ENCODE results near the gene TOX3. TPM values are rescaled to one million over a fixed set of nuclear protein-coding genes. Genes with fewer than 3 reads are reported as not detected.

The TOX3 gene
- total and polyA plus RNA-seq, 4 donors, result 1.3 to 3.5 (median 2.4) TPM

DNA sequence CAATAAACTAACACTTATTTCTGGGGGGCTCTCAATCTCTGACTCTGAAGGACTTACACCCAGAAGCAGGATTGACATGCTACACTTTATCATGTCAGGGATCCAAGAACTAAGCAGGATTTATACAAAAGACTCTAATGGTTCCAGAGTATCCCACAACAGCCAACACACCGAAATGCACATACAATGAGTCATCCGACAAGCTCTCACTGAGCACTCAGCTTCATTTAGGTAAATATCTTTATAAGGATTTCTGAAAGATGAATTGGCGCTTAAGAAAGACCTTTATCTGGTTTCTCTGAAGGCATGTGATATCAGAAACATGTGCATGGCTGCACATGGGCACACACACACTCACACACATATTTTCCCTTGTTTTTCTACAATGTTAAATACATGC lies 77.2 kb downstream of the TOX3 start:
- Histone ChIP-seq H3K9me3 (ENCODE audit: control insufficient read depth in 4 of 4, low read length in 3 of 4) (no peaks in the 10 kb centered on the region), H3K9ac (ENCODE audit: low read depth in 1 of 2, low read length in 2 of 2) (no peak overlapping the region), H3K27me3 (ENCODE audit: control insufficient read depth in 4 of 4, insufficient read depth in 4 of 4, low read length in 3 of 4) (no peaks in the 10 kb centered on the region), H3K27ac (ENCODE audit: low read depth in 1 of 2, low read length in 2 of 2) (no peak overlapping the region), H3K4me1 (ENCODE audit: control insufficient read depth in 4 of 4, insufficient read depth in 4 of 4, low read length in 3 of 4) (no peaks in the 10 kb centered on the region), H3K36me3 (ENCODE audit: control insufficient read depth in 4 of 4, insufficient read depth in 3 of 4, low read depth in 1 of 4, low read length in 3 of 4) (peaks cover 0 to 2% (median 0%) of the 10 kb centered on the region in 4 donors), H3K4me3 (ENCODE audit: low read depth in 1 of 3, low read length in 3 of 3) (no peak overlapping the region)
- TF ChIP-seq, protein P1, sequence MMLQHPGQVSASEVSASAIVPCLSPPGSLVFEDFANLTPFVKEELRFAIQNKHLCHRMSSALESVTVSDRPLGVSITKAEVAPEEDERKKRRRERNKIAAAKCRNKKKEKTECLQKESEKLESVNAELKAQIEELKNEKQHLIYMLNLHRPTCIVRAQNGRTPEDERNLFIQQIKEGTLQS (IDR thresholded peaks at IDR 0.05), result no peak
- TF ChIP-seq RAD21 (IDR thresholded peaks at IDR 0.05) (no peak), TAF1 (conservative IDR thresholded peaks at IDR 0.05) (no peak), EGR1 (IDR thresholded peaks at IDR 0.05; ENCODE audit: low read depth in 2 of 2) (no peak), HNF4A (conservative IDR thresholded peaks at IDR 0.05) (no peak), FOXA2 (IDR thresholded peaks at IDR 0.05) (no peak), JUND (IDR thresholded peaks at IDR 0.05) (no peak), GABPA (IDR thresholded peaks at IDR 0.05 in 1 of 2, conservative IDR thresholded peaks at IDR 0.05 in 1 of 2) (no peak), HNF4G (IDR thresholded peaks at IDR 0.05) (no peak), SP1 (IDR thresholded peaks at IDR 0.05) (no peak), NR2F2 (IDR thresholded peaks at IDR 0.05) (no peak), YY1 (IDR thresholded peaks at IDR 0.05) (no peak), FOXA1 (IDR thresholded peaks at IDR 0.05) (no peak), RXRA (IDR thresholded peaks at IDR 0.05) (no peak)
- TF ChIP-seq, protein P2, sequence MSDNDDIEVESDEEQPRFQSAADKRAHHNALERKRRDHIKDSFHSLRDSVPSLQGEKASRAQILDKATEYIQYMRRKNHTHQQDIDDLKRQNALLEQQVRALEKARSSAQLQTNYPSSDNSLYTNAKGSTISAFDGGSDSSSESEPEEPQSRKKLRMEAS (IDR thresholded peaks at IDR 0.05), result no peak
- TF ChIP-seq, protein P3, sequence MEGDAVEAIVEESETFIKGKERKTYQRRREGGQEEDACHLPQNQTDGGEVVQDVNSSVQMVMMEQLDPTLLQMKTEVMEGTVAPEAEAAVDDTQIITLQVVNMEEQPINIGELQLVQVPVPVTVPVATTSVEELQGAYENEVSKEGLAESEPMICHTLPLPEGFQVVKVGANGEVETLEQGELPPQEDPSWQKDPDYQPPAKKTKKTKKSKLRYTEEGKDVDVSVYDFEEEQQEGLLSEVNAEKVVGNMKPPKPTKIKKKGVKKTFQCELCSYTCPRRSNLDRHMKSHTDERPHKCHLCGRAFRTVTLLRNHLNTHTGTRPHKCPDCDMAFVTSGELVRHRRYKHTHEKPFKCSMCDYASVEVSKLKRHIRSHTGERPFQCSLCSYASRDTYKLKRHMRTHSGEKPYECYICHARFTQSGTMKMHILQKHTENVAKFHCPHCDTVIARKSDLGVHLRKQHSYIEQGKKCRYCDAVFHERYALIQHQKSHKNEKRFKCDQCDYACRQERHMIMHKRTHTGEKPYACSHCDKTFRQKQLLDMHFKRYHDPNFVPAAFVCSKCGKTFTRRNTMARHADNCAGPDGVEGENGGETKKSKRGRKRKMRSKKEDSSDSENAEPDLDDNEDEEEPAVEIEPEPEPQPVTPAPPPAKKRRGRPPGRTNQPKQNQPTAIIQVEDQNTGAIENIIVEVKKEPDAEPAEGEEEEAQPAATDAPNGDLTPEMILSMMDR (IDR thresholded peaks at IDR 0.05; ENCODE audit: low read depth, low read length, missing input control), result no peak
- TF ChIP-seq, protein P4, sequence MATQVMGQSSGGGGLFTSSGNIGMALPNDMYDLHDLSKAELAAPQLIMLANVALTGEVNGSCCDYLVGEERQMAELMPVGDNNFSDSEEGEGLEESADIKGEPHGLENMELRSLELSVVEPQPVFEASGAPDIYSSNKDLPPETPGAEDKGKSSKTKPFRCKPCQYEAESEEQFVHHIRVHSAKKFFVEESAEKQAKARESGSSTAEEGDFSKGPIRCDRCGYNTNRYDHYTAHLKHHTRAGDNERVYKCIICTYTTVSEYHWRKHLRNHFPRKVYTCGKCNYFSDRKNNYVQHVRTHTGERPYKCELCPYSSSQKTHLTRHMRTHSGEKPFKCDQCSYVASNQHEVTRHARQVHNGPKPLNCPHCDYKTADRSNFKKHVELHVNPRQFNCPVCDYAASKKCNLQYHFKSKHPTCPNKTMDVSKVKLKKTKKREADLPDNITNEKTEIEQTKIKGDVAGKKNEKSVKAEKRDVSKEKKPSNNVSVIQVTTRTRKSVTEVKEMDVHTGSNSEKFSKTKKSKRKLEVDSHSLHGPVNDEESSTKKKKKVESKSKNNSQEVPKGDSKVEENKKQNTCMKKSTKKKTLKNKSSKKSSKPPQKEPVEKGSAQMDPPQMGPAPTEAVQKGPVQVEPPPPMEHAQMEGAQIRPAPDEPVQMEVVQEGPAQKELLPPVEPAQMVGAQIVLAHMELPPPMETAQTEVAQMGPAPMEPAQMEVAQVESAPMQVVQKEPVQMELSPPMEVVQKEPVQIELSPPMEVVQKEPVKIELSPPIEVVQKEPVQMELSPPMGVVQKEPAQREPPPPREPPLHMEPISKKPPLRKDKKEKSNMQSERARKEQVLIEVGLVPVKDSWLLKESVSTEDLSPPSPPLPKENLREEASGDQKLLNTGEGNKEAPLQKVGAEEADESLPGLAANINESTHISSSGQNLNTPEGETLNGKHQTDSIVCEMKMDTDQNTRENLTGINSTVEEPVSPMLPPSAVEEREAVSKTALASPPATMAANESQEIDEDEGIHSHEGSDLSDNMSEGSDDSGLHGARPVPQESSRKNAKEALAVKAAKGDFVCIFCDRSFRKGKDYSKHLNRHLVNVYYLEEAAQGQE (IDR thresholded peaks at IDR 0.05), result no peak
- TF ChIP-seq, protein P5, sequence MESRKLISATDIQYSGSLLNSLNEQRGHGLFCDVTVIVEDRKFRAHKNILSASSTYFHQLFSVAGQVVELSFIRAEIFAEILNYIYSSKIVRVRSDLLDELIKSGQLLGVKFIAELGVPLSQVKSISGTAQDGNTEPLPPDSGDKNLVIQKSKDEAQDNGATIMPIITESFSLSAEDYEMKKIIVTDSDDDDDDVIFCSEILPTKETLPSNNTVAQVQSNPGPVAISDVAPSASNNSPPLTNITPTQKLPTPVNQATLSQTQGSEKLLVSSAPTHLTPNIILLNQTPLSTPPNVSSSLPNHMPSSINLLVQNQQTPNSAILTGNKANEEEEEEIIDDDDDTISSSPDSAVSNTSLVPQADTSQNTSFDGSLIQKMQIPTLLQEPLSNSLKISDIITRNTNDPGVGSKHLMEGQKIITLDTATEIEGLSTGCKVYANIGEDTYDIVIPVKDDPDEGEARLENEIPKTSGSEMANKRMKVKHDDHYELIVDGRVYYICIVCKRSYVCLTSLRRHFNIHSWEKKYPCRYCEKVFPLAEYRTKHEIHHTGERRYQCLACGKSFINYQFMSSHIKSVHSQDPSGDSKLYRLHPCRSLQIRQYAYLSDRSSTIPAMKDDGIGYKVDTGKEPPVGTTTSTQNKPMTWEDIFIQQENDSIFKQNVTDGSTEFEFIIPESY (IDR thresholded peaks at IDR 0.05), result no peak
- 92% methylated on average over 3 of the region's 3 CpGs for WGBS
- no peak for DNase-seq (ENCODE audit: low spot score)

Measured in liver (tissue), 9 donors.